ENCODE measurements around the gene EPG5. TPM values are rescaled to one million over a fixed set of nuclear protein-coding genes. Genes with fewer than 3 reads are reported as not detected.

EPG5 gene
- total and polyA plus RNA-seq, 2 of the 4 experiments (the other 2 are of a cell fraction), result 37.3 to 114 TPM

GRCh38 chr18:45890606-45891005 lies 76.5 kb downstream of the EPG5 start:
- Histone ChIP-seq H3K4ac (ENCODE audit: low read depth, low read length) (no peak overlapping the region), H3K4me1 (ENCODE audit: control insufficient read depth, insufficient read depth, low read length) (0 out of 2 replicates have a peak, but pooled peaks cover 2% of the 10 kb centered on the region), H3K27ac (ENCODE audit: insufficient read depth, low read length) (no peak overlapping the region), H3K23ac (ENCODE audit: low read depth, low read length) (no peak overlapping the region), H3K4me2 (ENCODE audit: low read depth, low read length) (no peak overlapping the region), H3K27me3 (ENCODE audit: control insufficient read depth, insufficient read depth, low read length) (no peaks in the 10 kb centered on the region), H3K9ac (ENCODE audit: low read depth, low read length) (no peak overlapping the region), H2BK20ac (ENCODE audit: low read depth, low read length) (no peak overlapping the region), H2BK15ac (ENCODE audit: low read depth, low read length) (no peak overlapping the region), H2AFZ (replicated peaks; ENCODE audit: low read length, poor library complexity) (no peak overlapping the region), H4K8ac (ENCODE audit: low read depth in 2 of 2, low read length in 2 of 2) (no peak overlapping the region), H3K18ac (ENCODE audit: low read depth, low read length) (no peak overlapping the region), H2BK120ac (ENCODE audit: low read depth, low read length) (no peak overlapping the region), H3K79me1 (ENCODE audit: low read depth in 1 of 2, low read length in 2 of 2) (peaks cover 7 to 17% of the 10 kb centered on the region in 2 experiments), H3K9me3 (ENCODE audit: control insufficient read depth, insufficient read depth, low read length) (no peaks in the 10 kb centered on the region), H2AK5ac (ENCODE audit: low read depth, low read length) (no peak overlapping the region), H3K56ac (ENCODE audit: extremely low read depth, insufficient read depth, low read length) (no peak overlapping the region), H4K20me1 (ENCODE audit: insufficient read depth, low read length) (no peaks in the 10 kb centered on the region), H3K4me3 (ENCODE audit: insufficient read depth, low read depth, low read length) (no peak overlapping the region), H4K91ac (ENCODE audit: insufficient read depth, low read depth, low read length) (no peak overlapping the region), H4K5ac (ENCODE audit: low read depth, low read length) (no peak overlapping the region), H3K14ac (replicated peaks; ENCODE audit: low read depth, low read length) (no peak overlapping the region), H3K9me1 (ENCODE audit: insufficient read depth, low read length) (no peaks in the 10 kb centered on the region; the same call in 1 of the 2 replicates), H3K36me3 (ENCODE audit: control insufficient read depth, insufficient read depth, low read length) (peaks cover 31% of the 10 kb centered on the region), H2AK9ac (replicated peaks; ENCODE audit: low read depth, low read length, poor library complexity) (no peak overlapping the region), H2BK5ac (ENCODE audit: low read depth, low read length, poor library complexity, severe bottlenecking) (no peak overlapping the region)
- no peak for ATAC-seq (ENCODE audit: low read depth)
- no peak for TF ChIP-seq BHLHE40 (IDR thresholded peaks at IDR 0.05; ENCODE audit: low read depth, low read length)
- TF ChIP-seq RCOR1 (IDR thresholded peaks at IDR 0.05; ENCODE audit: insufficient replicate concordance, low read length), result no peak
- TF ChIP-seq MXI1 (IDR thresholded peaks at IDR 0.05; ENCODE audit: borderline replicate concordance, low read depth, low read length), result no peak
- no peak for TF ChIP-seq RAD21 (IDR thresholded peaks at IDR 0.05; ENCODE audit: low read length)
- TF ChIP-seq CHD1 (IDR thresholded peaks at IDR 0.05; ENCODE audit: low read depth, low read length), result no peak
- BruUV-seq (replicated peaks), result no TSS peak
- ChIA-PET CTCF (interaction anchor here (1.0 kb wide), 1 partner anchor 228 kb away, joined by 4 read pairs; no protein-coding TSS in a partner anchor), POLR2A (ENCODE audit: unreplicated experiment) (interaction anchor here (0.6 kb wide), 1 partner anchor 14 kb away, joined by 3 read pairs; no protein-coding TSS in a partner anchor)
- WGBS, 2 experiments (ENCODE audit: extremely low coverage in 2 of 2, insufficient read length in 1 of 2), result no CpG with 5 or more reads among the region's 1 CpG
- dilution Hi-C loops (cut with HindIII; ENCODE audit: low sequenced_read_pairs, unreplicated experiment), result no loop called here
- intact Hi-C loops (cut with micrococcal nuclease), result loop anchor here (5.0 kb wide), 1 partner anchor 42 kb away; no protein-coding TSS in a partner anchor
- in situ Hi-C loops (cut with MboI; ENCODE audit: low sequenced_read_pairs), result no loop called here
- DNase-seq, result no peak

All from IMR-90 (cell line).